Karpas-422 (cell line): ENCODE data around the gene PSMC6. TPM values are rescaled to one million over a fixed set of nuclear protein-coding genes. Genes with fewer than 3 reads are reported as not detected.

Experiments
- DNase-seq: peaks from one replicate; pipeline ENCODE4 v3.0.0-alpha.2; 2015
- H2AFZ ChIP-seq: fragments of 200-600 bp; sonication (generic); 2 replicates; pipeline ENCODE4 v1.6.1; 2014; ENCODE audit warnings: antibody characterized with exemption, low read length, mixed read lengths
- H3K27ac ChIP-seq: fragments of 200-600 bp; sonication (generic); 2 replicates; pipeline ENCODE4 v1.5.1; 2014; ENCODE audit warnings: mild to moderate bottlenecking, low read length, moderate library complexity
- H3K27me3 ChIP-seq: fragments of 200-600 bp; sonication (generic); 2 replicates; pipeline ENCODE4 v1.6.1; 2014; ENCODE audit warnings: low read length, mixed read lengths
- H3K36me3 ChIP-seq: fragments of 200-600 bp; sonication (generic); 2 replicates; pipeline ENCODE4 v1.6.1; 2014; ENCODE audit warnings: low read length, mixed read lengths; ENCODE audit not compliant: insufficient read depth
- H3K4me1 ChIP-seq: fragments of 200-600 bp; sonication (generic); 2 replicates; pipeline ENCODE4 v1.6.1; 2014; ENCODE audit warnings: mild to moderate bottlenecking, low read length, mixed read lengths
- H3K4me2 ChIP-seq: fragments of 200-600 bp; sonication (generic); 2 replicates; pipeline ENCODE4 v1.6.1; 2014; ENCODE audit warnings: low read length, low read depth, mild to moderate bottlenecking; ENCODE audit not compliant: poor library complexity, severe bottlenecking
- H3K4me3 ChIP-seq: fragments of 200-600 bp; sonication (generic); 2 replicates; pipeline ENCODE4 v1.5.1; 2014; ENCODE audit warnings: mild to moderate bottlenecking, antibody characterized with exemption, low read length, mixed read lengths
- H3K79me2 ChIP-seq: fragments of 200-600 bp; sonication (generic); 2 replicates; pipeline ENCODE4 v1.6.1; 2014; ENCODE audit warnings: mild to moderate bottlenecking, low read length, mixed read lengths
- H3K9ac ChIP-seq: fragments of 200-600 bp; sonication (generic); 2 replicates; pipeline ENCODE4 v1.6.0; 2014; ENCODE audit warnings: low read length
- H3K9me2 ChIP-seq: fragments of 200-600 bp; sonication (generic), shearing (Covaris generic); replicated peaks from 2 replicates; pipeline ENCODE4 v1.6.0; 2014; ENCODE audit warnings: mild to moderate bottlenecking, low read length, moderate library complexity; ENCODE audit not compliant: insufficient read depth
- H3K9me3 ChIP-seq: fragments of 300-700, 200-600 bp; sonication (generic); 2 replicates; pipeline ENCODE4 v1.6.1; 2014; ENCODE audit warnings: low read length, mixed read lengths
- H4K20me1 ChIP-seq: fragments of 200-600 bp; sonication (generic); 2 replicates; pipeline ENCODE4 v1.6.1; 2014; ENCODE audit warnings: mild to moderate bottlenecking, antibody characterized with exemption, low read length, low read depth; ENCODE audit not compliant: insufficient read depth
- total RNA-seq: library from RNA; depleted of rRNA; stranded (reverse); fragments of >200 nt; shearing (Covaris generic); gene quantifications from 2 replicates; pipeline ENCODE4 v1.2.3, GENCODE V29; 2014; ENCODE audit warnings: low replicate concordance

Gene PSMC6
- total RNA-seq, 1 experiment from 2014 or later: 132 TPM

- H3K27me3 ChIP-seq: no peaks in the 10 kb centered on the region
- no peaks in the 10 kb centered on the region for H3K36me3 ChIP-seq
- no peak overlapping the region for H3K4me3 ChIP-seq
- peaks cover 91% of the 10 kb centered on the region for H3K79me2 ChIP-seq
- H3K9ac ChIP-seq: no peak overlapping the region
- no peak overlapping the region for H2AFZ ChIP-seq
- DNase-seq: no peak
- peaks cover 36% of the 10 kb centered on the region for H3K4me1 ChIP-seq
- H3K27ac ChIP-seq: no peak overlapping the region
- H3K9me3 ChIP-seq: no peaks in the 10 kb centered on the region
- no peak overlapping the region for H3K4me2 ChIP-seq
- peaks cover 29% of the 10 kb centered on the region for H4K20me1 ChIP-seq
- no peaks in the 10 kb centered on the region for H3K9me2 ChIP-seq
These were observed 15.8 kb upstream of the PSMC6 start for GRCh38 chr14:52690983-52691760.

GRCh38 chr14:52692248-52692962 is 14.6 kb upstream of the PSMC6 start:
- Histone ChIP-seq H3K27me3 (no peaks in the 10 kb centered on the region), H3K9ac (no peak overlapping the region), H3K4me2 (no peak overlapping the region), H3K4me1 (peaks cover 33% of the 10 kb centered on the region), H3K36me3 (no peaks in the 10 kb centered on the region), H3K4me3 (no peak overlapping the region), H3K27ac (no peak overlapping the region), H3K79me2 (peaks cover 79% of the 10 kb centered on the region), H3K9me2 (no peaks in the 10 kb centered on the region), H2AFZ (no peak overlapping the region), H3K9me3 (no peaks in the 10 kb centered on the region), H4K20me1 (peaks cover 26% of the 10 kb centered on the region)
- DNase-seq: no peak

- Histone ChIP-seq H4K20me1 (peaks cover 26% of the 10 kb centered on the region), H3K27me3 (no peaks in the 10 kb centered on the region), H3K79me2 (peaks cover 73% of the 10 kb centered on the region), H3K9ac (no peak overlapping the region), H3K27ac (no peak overlapping the region), H3K4me2 (peak overlapping the region; percentile 78), H3K9me3 (no peaks in the 10 kb centered on the region), H2AFZ (no peak overlapping the region), H3K4me1 (peaks cover 33% of the 10 kb centered on the region), H3K4me3 (no peak overlapping the region), H3K36me3 (no peaks in the 10 kb centered on the region), H3K9me2 (no peaks in the 10 kb centered on the region)
- no peak for DNase-seq
These were observed 14.0 kb upstream of the PSMC6 start for GRCh38 chr14:52693036-52693435.

GRCh38 chr14:52693532-52693931 is 13.5 kb upstream of the PSMC6 start:
- no peak for DNase-seq
- Histone ChIP-seq H3K4me1 (peaks cover 33% of the 10 kb centered on the region), H4K20me1 (peaks cover 26% of the 10 kb centered on the region), H3K9me2 (no peaks in the 10 kb centered on the region), H3K27ac (no peak overlapping the region), H3K27me3 (no peaks in the 10 kb centered on the region), H2AFZ (no peak overlapping the region), H3K4me3 (peak overlapping the region; percentile 93), H3K79me2 (peaks cover 68% of the 10 kb centered on the region), H3K9ac (0 out of 2 replicates have a peak overlapping the region, but pooled peaks have one; percentile 83), H3K9me3 (no peaks in the 10 kb centered on the region), H3K4me2 (peak overlapping the region; percentile 78), H3K36me3 (no peaks in the 10 kb centered on the region)

GRCh38 chr14:52694761-52695480 is 12.1 kb upstream of the PSMC6 start:
- H3K36me3 ChIP-seq: no peaks in the 10 kb centered on the region
- no peaks in the 10 kb centered on the region for H3K9me3 ChIP-seq
- H3K9ac ChIP-seq: peak overlapping the region; percentile 83
- peaks cover 33% of the 10 kb centered on the region for H3K4me1 ChIP-seq
- H4K20me1 ChIP-seq: peaks cover 21% of the 10 kb centered on the region
- H3K4me2 ChIP-seq: peak overlapping the region; percentile 78
- H3K79me2 ChIP-seq: peaks cover 54% of the 10 kb centered on the region
- peak overlapping the region; percentile 93 for H3K4me3 ChIP-seq
- H3K27me3 ChIP-seq: no peaks in the 10 kb centered on the region
- H3K27ac ChIP-seq: peak overlapping the region; percentile 2
- peak overlapping the region; percentile 94 for H2AFZ ChIP-seq
- DNase-seq: peak; percentile 88
- no peaks in the 10 kb centered on the region for H3K9me2 ChIP-seq

- Histone ChIP-seq H3K4me2 (peak within 1 kb of the TSS; percentile 78), H3K27me3 (no peaks in the 10 kb centered on the region), H3K4me1 (peaks cover 36% of the 10 kb centered on the region), H3K27ac (peak within 1 kb of the TSS; percentile 2), H2AFZ (peak within 1 kb of the TSS; percentile 94), H3K4me3 (peak within 1 kb of the TSS; percentile 93), H3K79me2 (peaks cover 47% of the 10 kb centered on the region), H3K9me3 (no peaks in the 10 kb centered on the region), H3K36me3 (no peaks in the 10 kb centered on the region), H3K9ac (peak within 1 kb of the TSS; percentile 83), H3K9me2 (no peaks in the 10 kb centered on the region), H4K20me1 (peaks cover 18% of the 10 kb centered on the region)
- DNase-seq: peak; percentile 87
These were observed 11.4 kb upstream of the PSMC6 start, which contains the start of gene ERO1A for GRCh38 chr14:52695481-52696091. Gene ERO1A (minus strand): TSS chr14:52695558. CDS start chr14:52695481, 77 bp downstream.

GRCh38 chr14:52700701-52701172 is 6.3 kb upstream of the PSMC6 start:
- no peak overlapping the region for H2AFZ ChIP-seq

More at GRCh38 chr14:52700701-52701172, 6.3 kb upstream of the PSMC6 start:
- no peaks in the 10 kb centered on the region for H3K9me3 ChIP-seq
- no peak for DNase-seq
- H3K27ac ChIP-seq: no peak overlapping the region
- H3K79me2 ChIP-seq: no peaks in the 10 kb centered on the region
- no peaks in the 10 kb centered on the region for H3K27me3 ChIP-seq
- H3K9me2 ChIP-seq: no peaks in the 10 kb centered on the region
- H4K20me1 ChIP-seq: no peaks in the 10 kb centered on the region
- H3K36me3 ChIP-seq: no peaks in the 10 kb centered on the region
- H3K4me3 ChIP-seq: no peak overlapping the region
- H3K4me1 ChIP-seq: peaks cover 8% of the 10 kb centered on the region
- H3K4me2 ChIP-seq: no peak overlapping the region
- no peak overlapping the region for H3K9ac ChIP-seq
